RWPE2 (cell line): ENCODE results near the gene CUBN.

Experiments used
- ATAC-seq: fragments of 200-7000 bp; cut with Tn5 transposase; 3 replicates; pipeline ENCODE4 v1.9.1; 2021; ENCODE audit warnings: low read depth
- DNase-seq: peaks from one replicate; pipeline ENCODE4 v3.0.0-alpha.2; 2020; ENCODE audit warnings: low spot score
- H3K27ac ChIP-seq: fragments of 450-650 bp; 2 replicates; pipeline ENCODE4 v1.5.1; 2017; ENCODE audit warnings: mild to moderate bottlenecking; ENCODE audit not compliant: poor library complexity, severe bottlenecking
- H3K27me3 ChIP-seq: fragments of 250-450 bp; sonication (Bioruptor Pico); 2 replicates; pipeline ENCODE4 v1.5.1; 2021; ENCODE audit warnings: mild to moderate bottlenecking, moderate library complexity; ENCODE audit not compliant: insufficient read depth, poor library complexity, severe bottlenecking
- H3K36me3 ChIP-seq: fragments of 250-450 bp; sonication (Bioruptor Pico); 2 replicates; pipeline ENCODE4 v1.5.1; 2020; ENCODE audit warnings: low read depth, mild to moderate bottlenecking, moderate library complexity
- H3K4me1 ChIP-seq: fragments of 250-450 bp; sonication (Bioruptor Pico); 2 replicates; pipeline ENCODE4 v1.5.1; 2021; ENCODE audit warnings: mild to moderate bottlenecking, moderate library complexity; ENCODE audit not compliant: insufficient read depth, poor library complexity, severe bottlenecking
- H3K4me3 ChIP-seq: fragments of 250-450 bp; sonication (Bioruptor Pico); 2 replicates; pipeline ENCODE4 v1.5.1; 2021; ENCODE audit warnings: mild to moderate bottlenecking, moderate library complexity; ENCODE audit not compliant: severe bottlenecking
- H3K9me3 ChIP-seq: fragments of 250-450 bp; sonication (Bioruptor Pico); 2 replicates; pipeline ENCODE4 v1.5.1; 2021; ENCODE audit warnings: mild to moderate bottlenecking, moderate library complexity; ENCODE audit not compliant: severe bottlenecking
- CTCF ChIP-seq: fragments of 450-650 bp; IDR thresholded peaks from one replicate; pipeline ENCODE4 v1.5.1; 2017; ENCODE audit warnings: mild to moderate bottlenecking, moderate library complexity; ENCODE audit not compliant: poor library complexity, severe bottlenecking

CUBN gene

GRCh38 chr10:17129741-17130140 lies at the start of gene CUBN:
TSS of gene CUBN (minus strand) at chr10:17129811. CDS start at chr10:17129765, 46 bp downstream.
- Histone ChIP-seq H3K27ac (no peak within 1 kb of the TSS), H3K27me3 (no peaks in the 10 kb centered on the region), H3K4me1 (no peaks in the 10 kb centered on the region), H3K9me3 (no peaks in the 10 kb centered on the region), H3K36me3 (no peaks in the 10 kb centered on the region), H3K4me3 (no peak within 1 kb of the TSS)
- no peak for ATAC-seq
- TF ChIP-seq CTCF = no peak
- no peak for DNase-seq

DNA sequence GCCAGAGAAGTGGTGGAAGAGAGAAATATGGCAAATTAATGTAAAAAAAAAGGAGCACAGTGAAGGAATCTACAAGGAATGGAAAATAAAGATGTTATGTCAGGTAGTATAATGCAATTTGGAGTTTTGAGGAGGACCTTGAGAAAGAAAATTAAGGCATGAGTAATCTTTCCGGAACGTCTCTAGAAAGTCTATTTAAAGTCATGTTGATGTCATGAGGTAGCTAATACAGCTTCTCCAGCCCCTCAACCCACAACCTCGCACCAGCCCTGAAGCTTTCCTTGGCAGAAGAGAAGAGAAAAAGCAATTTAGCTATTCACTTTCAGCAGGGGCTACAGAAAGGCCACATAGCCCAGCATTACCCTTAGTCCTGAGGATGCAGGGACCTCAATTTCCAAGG lies 49.4 kb upstream of the CUBN start:
- ATAC-seq (no peak), DNase-seq (no peak)
- TF ChIP-seq CTCF = no peak
- Histone ChIP-seq H3K4me1 (peaks cover 13% of the 10 kb centered on the region), H3K4me3 (no peak overlapping the region), H3K9me3 (no peaks in the 10 kb centered on the region), H3K27me3 (no peaks in the 10 kb centered on the region), H3K27ac (no peak overlapping the region), H3K36me3 (no peaks in the 10 kb centered on the region)

- no peaks in the 10 kb centered on the region for H3K27me3 ChIP-seq
- peak; percentile 48; the same call in 1 of the 3 replicates for ATAC-seq
Observed at GRCh38 chr10:17178006-17178405, 48.4 kb upstream of the CUBN start.

GRCh38 chr10:17177014-17177413 lies 47.4 kb upstream of the CUBN start:
- H3K27me3 ChIP-seq = no peaks in the 10 kb centered on the region
- no peaks in the 10 kb centered on the region for H3K9me3 ChIP-seq
- TF ChIP-seq CTCF = no peak
- H3K4me3 ChIP-seq = no peak overlapping the region
- no peak for DNase-seq
- peaks cover 13% of the 10 kb centered on the region for H3K4me1 ChIP-seq
- no peak for ATAC-seq
- H3K36me3 ChIP-seq = no peaks in the 10 kb centered on the region
- H3K27ac ChIP-seq = no peak overlapping the region

More at GRCh38 chr10:17178006-17178405, 48.4 kb upstream of the CUBN start:
- no peaks in the 10 kb centered on the region for H3K9me3 ChIP-seq
- DNase-seq = no peak
- peaks cover 13% of the 10 kb centered on the region for H3K4me1 ChIP-seq
- peak; percentile 37 for TF ChIP-seq CTCF
- no peak overlapping the region for H3K27ac ChIP-seq
- H3K36me3 ChIP-seq = no peaks in the 10 kb centered on the region
- H3K4me3 ChIP-seq = no peak overlapping the region

- Histone ChIP-seq H3K27me3 (no peaks in the 10 kb centered on the region), H3K4me1 (peaks cover 13% of the 10 kb centered on the region), H3K9me3 (no peaks in the 10 kb centered on the region), H3K27ac (no peak overlapping the region), H3K4me3 (no peak overlapping the region), H3K36me3 (no peaks in the 10 kb centered on the region)
- TF ChIP-seq CTCF = no peak
- no peak for DNase-seq
- no peak for ATAC-seq
Observed at GRCh38 chr10:17176091-17176490, 46.5 kb upstream of the CUBN start.
